Measurements from ENCODE around the gene GNG4. TPM values are rescaled to one million over a fixed set of nuclear protein-coding genes. Genes with fewer than 3 reads are reported as not detected.
"Not testable (repeated sequence)": the region's sequence is repeated elsewhere in the genome, so short reads cannot be mapped to it uniquely, and the experiment has no call there.

Gene GNG4
- polyA plus RNA-seq, 3 donors from 2014 or later = not detected

DNA sequence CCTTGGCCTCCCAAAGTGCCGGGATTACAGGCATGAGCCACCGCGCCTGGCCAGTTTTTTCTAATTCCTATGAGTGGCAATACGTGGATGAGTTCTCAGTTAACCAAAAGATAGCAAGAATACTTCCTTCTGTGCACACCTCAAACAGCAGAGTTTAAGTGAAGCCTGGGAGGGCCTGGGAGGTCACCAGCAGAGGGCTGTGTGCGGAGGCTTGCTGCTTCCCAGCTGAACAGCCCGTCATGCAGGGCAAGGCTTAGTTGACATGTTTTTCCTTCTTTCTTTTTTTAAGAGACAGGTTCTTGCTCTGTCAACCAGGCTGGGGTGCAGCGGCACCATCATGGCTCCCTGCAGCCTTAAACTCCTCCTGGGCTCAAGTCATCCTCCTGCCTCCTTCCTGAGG, 17.8 kb downstream of the GNG4 start:
- Mint-ChIP-seq H3K4me1 (no peaks in the 10 kb centered on the region), H3K27ac (no peak overlapping the region), H3K36me3 (no peaks in the 10 kb centered on the region), H3K9me3 (no peaks in the 10 kb centered on the region), H3K27me3 (ENCODE audit: low read depth in 3 of 3) (peaks cover 0 to 6% (median 3%) of the 10 kb centered on the region in 3 donors), H3K4me3 (no peak overlapping the region)
- DNase-seq = no peak

GRCh38 chr1:235628316-235629005, 21.1 kb downstream of the GNG4 start:
- Mint-ChIP-seq H3K4me1 (no peaks in the 10 kb centered on the region), H3K27me3 (ENCODE audit: low read depth in 3 of 3) (peaks cover 0 to 3% (median 3%) of the 10 kb centered on the region in 3 donors), H3K4me3 (no peak overlapping the region), H3K36me3 (no peaks in the 10 kb centered on the region), H3K27ac (no peak overlapping the region), H3K9me3 (no peaks in the 10 kb centered on the region)
- DNase-seq = no peak

DNA sequence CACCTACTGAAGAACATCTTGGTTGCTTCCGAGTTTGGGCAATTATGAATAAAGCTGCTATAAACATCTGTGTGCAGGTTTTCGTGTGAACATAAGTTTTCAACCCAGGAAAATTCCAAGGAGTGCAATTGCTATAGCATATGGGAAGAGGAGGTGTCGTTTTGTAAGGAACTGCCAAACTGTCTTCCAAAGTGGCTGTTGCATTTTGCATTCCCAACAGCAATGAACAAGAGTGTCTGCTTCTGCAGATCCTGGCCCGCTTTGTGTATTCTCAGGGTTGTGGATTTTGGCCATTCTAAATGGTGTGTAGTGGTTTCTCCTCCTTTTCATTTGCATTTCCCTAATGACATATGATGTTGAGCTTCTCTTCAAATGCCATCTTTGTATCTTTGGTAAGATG, 23.8 kb downstream of the GNG4 start:
- no peak overlapping the region for H3K4me3 Mint-ChIP-seq
- no peaks in the 10 kb centered on the region for H3K36me3 Mint-ChIP-seq
- H3K27ac Mint-ChIP-seq = no peak overlapping the region
- H3K9me3 Mint-ChIP-seq = no peaks in the 10 kb centered on the region
- no peak for DNase-seq
- H3K4me1 Mint-ChIP-seq = no peaks in the 10 kb centered on the region
- peaks cover 1 to 11% (median 3%) of the 10 kb centered on the region in 3 donors for H3K27me3 Mint-ChIP-seq (ENCODE audit: low read depth in 3 of 3)

DNA sequence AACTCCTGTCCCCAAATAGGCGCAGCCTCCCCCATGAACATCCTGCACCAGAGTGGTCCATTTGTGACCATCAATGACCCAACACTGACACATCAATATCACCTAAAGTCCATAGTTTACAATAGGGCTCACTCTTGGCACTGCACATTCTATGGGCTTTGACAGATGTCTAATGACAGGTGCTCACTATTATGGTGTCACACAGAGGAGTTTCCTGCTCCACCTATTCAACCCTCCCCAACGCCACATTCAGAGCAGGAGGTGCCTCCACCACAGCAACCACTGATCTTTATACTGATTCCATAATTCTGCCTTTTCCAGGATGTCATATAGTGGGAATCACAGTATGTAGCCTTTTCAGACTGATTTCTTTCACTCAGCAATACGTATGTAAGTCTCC, 24.2 kb downstream of the GNG4 start:
- H3K4me3 Mint-ChIP-seq = no peak overlapping the region
- H3K9me3 Mint-ChIP-seq = no peaks in the 10 kb centered on the region
- no peaks in the 10 kb centered on the region for H3K36me3 Mint-ChIP-seq
- H3K27ac Mint-ChIP-seq = no peak overlapping the region
- no peak for DNase-seq
- H3K27me3 Mint-ChIP-seq (ENCODE audit: low read depth in 3 of 3) = peaks cover 1 to 11% (median 3%) of the 10 kb centered on the region in 3 donors
- H3K4me1 Mint-ChIP-seq = no peaks in the 10 kb centered on the region

DNA sequence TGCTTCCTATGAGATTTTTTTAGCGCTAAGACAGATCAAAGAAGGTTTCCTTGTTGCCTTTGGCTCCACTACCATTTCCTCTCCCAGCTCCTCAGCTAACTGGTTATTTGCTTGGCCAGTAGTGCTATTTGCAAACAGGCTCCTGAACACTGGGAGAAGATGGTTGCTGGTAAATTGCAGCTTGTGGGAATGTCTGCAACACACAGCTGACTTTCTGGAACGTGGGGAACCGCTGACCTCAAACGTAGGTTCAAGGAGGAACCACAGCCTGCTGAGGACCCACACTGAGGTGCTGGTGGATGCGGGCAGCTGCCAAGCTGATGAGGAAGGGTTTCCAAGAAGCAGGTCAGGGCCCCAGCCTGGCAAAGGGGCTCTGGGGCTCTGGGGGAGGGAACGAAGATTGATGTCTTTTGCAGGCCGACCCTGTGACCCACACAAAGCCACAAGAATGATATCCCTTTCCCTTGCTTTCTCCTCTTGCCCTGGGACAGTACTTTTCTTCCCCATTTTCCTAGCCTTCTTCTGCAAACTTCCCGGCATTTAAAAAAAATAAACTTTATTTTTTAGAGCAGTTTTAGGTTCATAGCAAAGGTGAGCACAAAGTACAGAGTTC, 24.8 kb downstream of the GNG4 start:
- Mint-ChIP-seq H3K27me3 (ENCODE audit: low read depth in 3 of 3) (peaks cover 1 to 9% (median 3%) of the 10 kb centered on the region in 3 donors), H3K27ac (no peak overlapping the region), H3K4me1 (no peaks in the 10 kb centered on the region), H3K4me3 (no peak overlapping the region), H3K9me3 (no peaks in the 10 kb centered on the region), H3K36me3 (no peaks in the 10 kb centered on the region)
- no peak for DNase-seq

DNA sequence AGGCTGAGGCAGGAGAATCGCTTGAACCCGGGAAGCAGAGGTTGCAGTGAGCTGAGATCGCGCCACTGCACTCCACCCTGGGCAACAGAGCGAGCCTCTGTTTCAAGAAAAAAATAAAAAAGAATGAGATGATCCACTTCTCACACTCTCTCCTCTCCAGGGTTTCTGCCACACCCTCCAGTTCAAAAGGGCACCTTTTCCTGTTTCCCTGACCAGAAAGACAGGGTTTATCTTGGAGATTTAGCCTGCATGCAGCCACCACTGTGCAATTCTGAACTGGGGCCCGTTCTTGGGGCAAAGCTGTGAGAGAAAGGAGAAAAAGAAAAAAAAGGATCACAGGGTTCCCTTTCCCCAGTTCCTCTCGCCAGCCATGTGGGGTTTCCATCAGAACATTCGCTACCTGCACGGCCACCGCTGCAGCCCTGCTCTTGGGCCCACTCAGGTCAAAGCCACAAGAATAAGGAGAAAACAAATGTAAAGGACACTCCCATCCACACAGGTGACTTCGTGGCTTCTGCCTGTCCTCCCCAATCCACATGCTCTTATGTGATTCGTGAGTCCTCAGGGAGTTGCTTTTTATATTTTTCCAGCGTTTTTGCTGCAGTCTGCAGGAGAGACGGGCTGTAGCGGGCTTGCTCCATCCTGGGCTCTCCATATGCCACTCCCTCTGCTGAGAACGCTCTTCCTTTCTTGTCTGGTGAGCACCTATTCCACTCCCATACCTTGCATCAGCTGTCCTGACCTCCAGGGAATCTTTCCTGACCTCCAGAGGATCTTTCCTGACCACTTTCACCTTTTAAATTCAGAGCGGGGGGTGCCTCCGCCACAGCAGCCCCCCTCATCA, 26.4 kb downstream of the GNG4 start:
- H3K4me3 Mint-ChIP-seq = no peak overlapping the region

DNA sequence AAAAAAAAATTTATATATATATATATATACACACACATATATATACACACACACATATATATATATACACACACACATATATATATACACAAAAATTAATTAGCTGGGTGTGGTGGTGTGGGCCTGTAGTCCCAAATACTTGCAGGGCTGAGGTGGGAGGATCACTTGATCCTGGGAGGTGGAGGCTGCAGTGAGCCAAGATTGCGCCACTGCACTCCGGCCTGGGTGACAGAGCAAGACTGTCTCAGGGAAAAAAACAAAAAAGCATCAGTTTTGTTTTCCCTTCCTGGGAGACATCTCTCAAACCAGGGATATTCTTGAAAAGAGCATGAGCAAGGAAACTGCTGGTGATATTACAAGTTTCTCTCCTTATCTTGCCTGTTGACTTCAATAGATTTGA, 30.4 kb downstream of the GNG4 start:
- not testable (repeated sequence) for DNase-seq; H3K4me1 Mint-ChIP-seq; H3K27ac Mint-ChIP-seq; H3K4me3 Mint-ChIP-seq; H3K36me3 Mint-ChIP-seq; H3K9me3 Mint-ChIP-seq; H3K27me3 Mint-ChIP-seq (ENCODE audit: low read depth in 3 of 3)

More for the DNA sequence above, 26.4 kb downstream of the GNG4 start:
- no peaks in the 10 kb centered on the region for H3K4me1 Mint-ChIP-seq
- peaks cover 0 to 9% (median 1%) of the 10 kb centered on the region in 3 donors for H3K27me3 Mint-ChIP-seq (ENCODE audit: low read depth in 3 of 3)
- H3K27ac Mint-ChIP-seq = no peak overlapping the region
- no peaks in the 10 kb centered on the region for H3K9me3 Mint-ChIP-seq
- no peak for DNase-seq
- no peaks in the 10 kb centered on the region for H3K36me3 Mint-ChIP-seq

DNA sequence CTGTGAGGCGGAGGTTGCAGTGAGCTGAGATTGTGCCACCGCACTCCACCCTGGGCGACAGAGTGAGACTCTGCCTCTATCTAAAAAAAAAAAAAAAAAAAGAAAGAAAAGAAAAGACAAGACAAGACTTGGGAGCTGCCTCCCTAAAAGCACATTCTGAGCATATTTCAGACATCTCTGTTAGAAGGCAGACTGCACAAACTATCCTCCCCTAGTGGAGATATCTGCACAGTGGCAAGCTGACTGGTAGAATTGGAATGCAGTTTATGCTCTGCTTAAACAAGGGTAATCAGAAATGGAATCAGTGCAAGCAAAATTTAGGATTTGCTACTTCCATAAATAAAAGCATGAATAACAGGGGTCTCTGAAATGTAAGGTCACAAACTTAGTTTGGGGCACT, 31.8 kb downstream of the GNG4 start:
- peaks cover 0 to 10% (median 1%) of the 10 kb centered on the region in 3 donors for H3K27me3 Mint-ChIP-seq (ENCODE audit: low read depth in 3 of 3)
- H3K9me3 Mint-ChIP-seq = no peaks in the 10 kb centered on the region
- H3K4me1 Mint-ChIP-seq = no peaks in the 10 kb centered on the region
- DNase-seq = no peak
- no peaks in the 10 kb centered on the region for H3K36me3 Mint-ChIP-seq
- H3K4me3 Mint-ChIP-seq = no peak overlapping the region
- no peak overlapping the region for H3K27ac Mint-ChIP-seq

DNA sequence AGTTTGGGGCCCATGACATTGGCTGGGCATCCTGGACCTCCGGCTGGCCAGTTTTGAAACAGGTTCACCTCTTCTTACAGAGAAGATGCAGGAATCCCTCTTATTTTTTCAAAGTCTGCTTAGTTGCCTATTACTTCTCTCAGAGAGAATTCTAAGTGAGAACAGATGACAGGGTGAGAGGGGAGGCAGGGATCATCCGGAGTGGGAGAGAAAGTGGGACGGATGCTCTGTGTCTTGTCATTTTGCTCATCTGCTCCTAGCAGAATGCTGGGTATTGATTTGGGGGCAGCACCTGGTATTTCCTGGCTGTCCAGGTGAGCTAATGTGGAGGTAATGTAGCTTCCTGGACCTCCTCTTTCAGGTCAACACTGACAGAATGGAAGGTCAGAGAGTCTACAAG, 32.4 kb downstream of the GNG4 start:
- Mint-ChIP-seq H3K4me1 (no peaks in the 10 kb centered on the region), H3K27me3 (ENCODE audit: low read depth in 3 of 3) (peaks cover 0 to 9% (median 1%) of the 10 kb centered on the region in 3 donors), H3K4me3 (no peak overlapping the region), H3K36me3 (no peaks in the 10 kb centered on the region), H3K9me3 (no peaks in the 10 kb centered on the region), H3K27ac (no peak overlapping the region)
- no peak for DNase-seq

GRCh38 chr1:235614442-235614954, 35.1 kb downstream of the GNG4 start:
- H3K27ac Mint-ChIP-seq = no peak overlapping the region
- no peaks in the 10 kb centered on the region for H3K4me1 Mint-ChIP-seq
- H3K27me3 Mint-ChIP-seq (ENCODE audit: low read depth in 3 of 3) = peaks cover 0 to 8% (median 0%) of the 10 kb centered on the region in 3 donors
- H3K36me3 Mint-ChIP-seq = no peaks in the 10 kb centered on the region
- H3K9me3 Mint-ChIP-seq = no peaks in the 10 kb centered on the region
- H3K4me3 Mint-ChIP-seq = no peak overlapping the region
- DNase-seq = no peak

DNA sequence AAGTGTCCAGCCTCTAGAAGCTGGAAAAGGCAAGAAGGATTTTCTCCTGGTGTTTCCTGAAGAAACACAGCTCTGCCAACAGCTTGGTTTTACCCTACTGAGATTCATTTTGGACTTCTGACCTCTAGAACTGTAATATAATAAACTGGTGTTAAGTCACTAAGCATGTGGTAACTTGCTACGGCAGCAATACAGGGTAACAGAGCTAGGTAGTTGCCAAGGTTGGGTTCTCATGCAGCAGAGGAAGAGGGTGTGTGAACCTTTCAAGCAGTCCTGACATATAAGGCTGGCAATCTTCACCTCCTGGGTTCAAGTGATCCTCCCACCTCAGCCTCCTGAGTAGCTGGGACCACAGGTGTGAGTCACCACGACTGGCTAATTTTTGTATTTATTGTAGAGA, 36.0 kb downstream of the GNG4 start:
- H3K27me3 Mint-ChIP-seq (ENCODE audit: low read depth in 3 of 3) = peaks cover 0 to 8% (median 0%) of the 10 kb centered on the region in 3 donors
- H3K9me3 Mint-ChIP-seq = no peaks in the 10 kb centered on the region
- H3K27ac Mint-ChIP-seq = no peak overlapping the region
- H3K4me3 Mint-ChIP-seq = no peak overlapping the region
- H3K4me1 Mint-ChIP-seq = no peaks in the 10 kb centered on the region
- H3K36me3 Mint-ChIP-seq = no peaks in the 10 kb centered on the region
- DNase-seq = no peak

DNA sequence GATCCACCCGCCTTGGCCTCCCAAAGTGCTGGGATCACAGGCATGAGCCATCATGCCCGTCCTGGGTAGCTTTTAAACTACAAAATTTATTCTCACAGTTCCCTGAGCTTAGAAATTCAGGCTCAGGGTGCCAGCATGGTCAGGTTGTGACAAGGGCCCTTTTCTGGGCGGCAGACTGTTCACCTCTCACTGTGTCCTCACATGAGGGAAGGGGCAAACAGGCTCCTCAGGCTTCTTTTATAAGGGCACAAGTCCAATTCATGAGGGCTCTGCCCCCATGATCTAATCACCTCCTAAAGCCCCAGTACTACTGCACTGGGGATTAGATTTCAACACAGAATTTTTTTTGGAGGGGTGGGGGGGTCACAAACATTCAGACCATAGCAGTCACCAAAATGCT, 36.8 kb downstream of the GNG4 start:
- Mint-ChIP-seq H3K4me3 (no peak overlapping the region), H3K27ac (no peak overlapping the region), H3K27me3 (ENCODE audit: low read depth in 3 of 3) (peaks cover 0 to 8% (median 1%) of the 10 kb centered on the region in 3 donors), H3K36me3 (no peaks in the 10 kb centered on the region), H3K9me3 (no peaks in the 10 kb centered on the region), H3K4me1 (no peaks in the 10 kb centered on the region)
- no peak for DNase-seq

GRCh38 chr1:235610157-235610556, 39.4 kb downstream of the GNG4 start:
- no peaks in the 10 kb centered on the region for H3K36me3 Mint-ChIP-seq
- peaks cover 0 to 2% (median 0%) of the 10 kb centered on the region in 6 donors for H3K9me3 Mint-ChIP-seq
- H3K27me3 Mint-ChIP-seq (ENCODE audit: low read depth in 3 of 3) = peaks cover 0 to 6% (median 1%) of the 10 kb centered on the region in 3 donors
- H3K4me3 Mint-ChIP-seq = no peak overlapping the region
- no peak overlapping the region for H3K27ac Mint-ChIP-seq
- DNase-seq = no peak
- no peaks in the 10 kb centered on the region for H3K4me1 Mint-ChIP-seq

DNA sequence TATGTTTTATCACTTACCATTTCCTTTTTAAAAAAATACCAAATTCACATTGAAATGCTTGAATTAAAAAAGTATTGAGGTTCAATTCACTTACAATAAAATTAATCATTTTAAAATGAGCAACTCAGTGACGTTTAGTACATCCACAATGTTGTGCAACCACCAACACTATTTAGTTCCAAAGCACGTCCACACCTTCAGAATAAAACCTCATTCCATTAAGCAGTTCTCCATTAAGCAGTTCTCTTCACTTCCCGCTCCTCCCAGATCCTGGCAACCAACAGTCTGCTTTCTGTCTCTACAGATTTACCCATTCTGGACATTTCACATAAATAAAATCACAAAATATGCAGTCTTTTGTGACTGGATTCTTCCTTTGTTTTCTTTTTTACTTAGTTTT, 41.3 kb downstream of the GNG4 start:
- Mint-ChIP-seq H3K36me3 (no peaks in the 10 kb centered on the region), H3K4me1 (no peaks in the 10 kb centered on the region), H3K27ac (no peak overlapping the region), H3K4me3 (no peak overlapping the region), H3K27me3 (ENCODE audit: low read depth in 3 of 3) (peaks cover 0 to 2% (median 1%) of the 10 kb centered on the region in 3 donors), H3K9me3 (peaks cover 0 to 2% (median 0%) of the 10 kb centered on the region in 6 donors)
- DNase-seq = no peak

All from immature natural killer cell (primary cell).